Measurements from ENCODE around the gene PLPPR1.
"Not testable (repeated sequence)": the region's sequence is repeated elsewhere in the genome, so short reads cannot be mapped to it uniquely, and the experiment has no call there.

PLPPR1 gene

GRCh38 chr9:101225271-101225670, 196.7 kb downstream of the PLPPR1 start:
- no peak for DNase-seq

- DNase-seq, result no peak
Measured at GRCh38 chr9:101226161-101226560, 197.6 kb downstream of the PLPPR1 start.

- no peak for DNase-seq
Measured at GRCh38 chr9:101226803-101227202, 198.3 kb downstream of the PLPPR1 start.

- no peak for DNase-seq
Measured at GRCh38 chr9:101229606-101230005, 201.1 kb downstream of the PLPPR1 start.

GRCh38 chr9:101232405-101232977, 204.0 kb downstream of the PLPPR1 start:
- no peak for DNase-seq

GRCh38 chr9:101235105-101235866, 206.8 kb downstream of the PLPPR1 start:
- DNase-seq, result no peak

GRCh38 chr9:101242651-101243050, 214.1 kb downstream of the PLPPR1 start:
- no peak for DNase-seq

GRCh38 chr9:101246691-101247090, 218.2 kb downstream of the PLPPR1 start:
- no peak for DNase-seq

GRCh38 chr9:101247297-101247696, 218.8 kb downstream of the PLPPR1 start:
- no peak for DNase-seq

- DNase-seq, result no peak
Measured at GRCh38 chr9:101254733-101255433, 226.4 kb downstream of the PLPPR1 start.

- no peak for DNase-seq
Measured at GRCh38 chr9:101264727-101265126, 236.2 kb downstream of the PLPPR1 start.

- no peak for DNase-seq
Measured at GRCh38 chr9:101265261-101265660, 236.7 kb downstream of the PLPPR1 start.

GRCh38 chr9:101268426-101268825, 239.9 kb downstream of the PLPPR1 start:
- DNase-seq, result no peak

GRCh38 chr9:101269591-101270283, 241.2 kb downstream of the PLPPR1 start:
- no peak for DNase-seq

- no peak for DNase-seq
Measured at GRCh38 chr9:101270302-101270701, 241.8 kb downstream of the PLPPR1 start.

- no peak for DNase-seq
Measured at GRCh38 chr9:101271102-101271501, 242.6 kb downstream of the PLPPR1 start.

- DNase-seq, result no peak
Measured at GRCh38 chr9:101274971-101275768, 246.6 kb downstream of the PLPPR1 start.

GRCh38 chr9:101275769-101276250, 247.3 kb downstream of the PLPPR1 start:
- no peak for DNase-seq

- not testable (repeated sequence) for DNase-seq
Measured at GRCh38 chr9:101291043-101291442, 262.5 kb downstream of the PLPPR1 start.

GRCh38 chr9:101299901-101300300, 271.4 kb downstream of the PLPPR1 start:
- no peak for DNase-seq

GRCh38 chr9:101307051-101307450, 278.5 kb downstream of the PLPPR1 start:
- no peak for DNase-seq

GRCh38 chr9:101307524-101308213, 279.1 kb downstream of the PLPPR1 start:
- no peak for DNase-seq

All from CD4-positive, alpha-beta T cell treated with Interferon alpha-2 for 1 hour (primary cell).